Mesothelial cell of epicardium (in vitro differentiated cells): ENCODE measurements around the gene GATA5. TPM values are rescaled to one million over a fixed set of nuclear protein-coding genes. Genes with fewer than 3 reads are reported as not detected.
"Not testable (repeated sequence)": the region's sequence is repeated elsewhere in the genome, so short reads cannot be mapped to it uniquely, and the experiment has no call there.

Experiments
- DNase-seq, 2 experiments: peaks; one replicate each; pipeline ENCODE4 v3.0.0; 2021; ENCODE audit warnings: low spot score in 2 of 2; ENCODE audit not compliant: unreplicated experiment in 2 of 2
- H3K27ac Mint-ChIP-seq: 2 replicates; pipeline ENCODE4 v1.8.0; 2021; ENCODE audit warnings: mixed read lengths
- H3K27me3 Mint-ChIP-seq: 2 replicates; pipeline ENCODE4 v1.8.0; 2021; ENCODE audit warnings: low read depth, mixed read lengths
- H3K36me3 Mint-ChIP-seq: 2 replicates; pipeline ENCODE4 v1.8.0; 2021; ENCODE audit warnings: mixed read lengths
- H3K4me1 Mint-ChIP-seq: 2 replicates; pipeline ENCODE4 v1.8.0; 2021; ENCODE audit warnings: mixed read lengths
- H3K4me3 Mint-ChIP-seq: 2 replicates; pipeline ENCODE4 v1.8.0; 2021; ENCODE audit warnings: mild to moderate bottlenecking, moderate library complexity, mixed read lengths
- H3K9me3 Mint-ChIP-seq: 2 replicates; pipeline ENCODE4 v1.8.0; 2021; ENCODE audit warnings: mixed read lengths
- total RNA-seq: library from RNA; stranded (reverse); gene quantifications from 3 replicates; pipeline ENCODE4 v1.2.1, GENCODE V29; 2021
- TF ChIP-seq, protein P1 (sequence below): fragments of 200-600 bp; sonication (generic); IDR thresholded peaks from one replicate; pipeline ENCODE4 v1.5.0; 2021; ENCODE audit warnings: antibody characterized with exemption; ENCODE audit not compliant: unreplicated experiment

The GATA5 gene
- total RNA-seq, 1 donor from 2014 or later = 27.5 TPM

DNA sequence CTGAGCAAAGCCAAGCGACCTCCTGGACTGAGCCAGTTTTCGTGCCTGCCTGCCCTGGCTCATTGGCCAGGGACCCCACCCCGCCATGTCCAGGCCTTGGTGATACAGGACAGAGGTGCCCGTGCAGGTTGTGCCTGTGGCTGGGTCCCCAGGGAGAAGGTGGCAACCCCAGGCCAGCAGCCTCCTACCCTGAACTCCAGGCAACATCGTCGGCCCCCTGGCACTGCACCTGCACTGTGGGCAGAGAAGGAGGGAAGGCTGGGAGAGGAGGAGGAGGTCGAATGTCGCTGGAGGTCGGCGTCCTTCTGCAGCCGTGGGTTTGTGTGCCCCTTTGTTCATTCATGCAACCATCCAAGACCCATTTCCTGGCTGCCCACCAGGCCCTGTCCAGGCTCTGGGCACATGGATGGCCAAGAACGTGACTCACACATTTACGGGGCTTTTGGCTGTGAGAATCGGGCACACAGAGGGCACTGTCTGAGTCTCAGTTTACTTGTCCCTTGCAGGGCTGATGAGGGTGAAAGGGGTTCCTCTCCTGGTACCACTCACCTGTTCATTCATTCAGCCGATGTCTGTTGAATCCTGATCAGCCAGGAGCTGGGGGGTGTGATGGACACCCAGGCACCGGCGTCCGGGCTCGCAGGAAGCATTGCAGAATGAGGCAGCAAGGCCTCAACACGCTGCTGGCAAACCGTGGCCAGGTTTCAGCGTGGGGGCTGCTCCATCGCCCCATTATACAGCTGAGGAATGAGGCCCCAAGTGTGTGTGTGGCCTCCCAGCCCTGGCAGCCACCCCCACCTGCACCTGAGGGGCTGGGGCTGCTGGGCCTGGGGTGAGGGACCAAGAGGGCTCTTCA is 46.1 kb downstream of the GATA5 start:
- H3K4me1 Mint-ChIP-seq = peaks cover 62% of the 10 kb centered on the region
- TF ChIP-seq, protein P1, sequence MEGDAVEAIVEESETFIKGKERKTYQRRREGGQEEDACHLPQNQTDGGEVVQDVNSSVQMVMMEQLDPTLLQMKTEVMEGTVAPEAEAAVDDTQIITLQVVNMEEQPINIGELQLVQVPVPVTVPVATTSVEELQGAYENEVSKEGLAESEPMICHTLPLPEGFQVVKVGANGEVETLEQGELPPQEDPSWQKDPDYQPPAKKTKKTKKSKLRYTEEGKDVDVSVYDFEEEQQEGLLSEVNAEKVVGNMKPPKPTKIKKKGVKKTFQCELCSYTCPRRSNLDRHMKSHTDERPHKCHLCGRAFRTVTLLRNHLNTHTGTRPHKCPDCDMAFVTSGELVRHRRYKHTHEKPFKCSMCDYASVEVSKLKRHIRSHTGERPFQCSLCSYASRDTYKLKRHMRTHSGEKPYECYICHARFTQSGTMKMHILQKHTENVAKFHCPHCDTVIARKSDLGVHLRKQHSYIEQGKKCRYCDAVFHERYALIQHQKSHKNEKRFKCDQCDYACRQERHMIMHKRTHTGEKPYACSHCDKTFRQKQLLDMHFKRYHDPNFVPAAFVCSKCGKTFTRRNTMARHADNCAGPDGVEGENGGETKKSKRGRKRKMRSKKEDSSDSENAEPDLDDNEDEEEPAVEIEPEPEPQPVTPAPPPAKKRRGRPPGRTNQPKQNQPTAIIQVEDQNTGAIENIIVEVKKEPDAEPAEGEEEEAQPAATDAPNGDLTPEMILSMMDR = no peak
- H3K9me3 Mint-ChIP-seq = no peaks in the 10 kb centered on the region
- no peak for DNase-seq
- no peak overlapping the region for H3K4me3 Mint-ChIP-seq
- no peaks in the 10 kb centered on the region for H3K36me3 Mint-ChIP-seq
- no peak overlapping the region for H3K27ac Mint-ChIP-seq
- H3K27me3 Mint-ChIP-seq = no peaks in the 10 kb centered on the region

DNA sequence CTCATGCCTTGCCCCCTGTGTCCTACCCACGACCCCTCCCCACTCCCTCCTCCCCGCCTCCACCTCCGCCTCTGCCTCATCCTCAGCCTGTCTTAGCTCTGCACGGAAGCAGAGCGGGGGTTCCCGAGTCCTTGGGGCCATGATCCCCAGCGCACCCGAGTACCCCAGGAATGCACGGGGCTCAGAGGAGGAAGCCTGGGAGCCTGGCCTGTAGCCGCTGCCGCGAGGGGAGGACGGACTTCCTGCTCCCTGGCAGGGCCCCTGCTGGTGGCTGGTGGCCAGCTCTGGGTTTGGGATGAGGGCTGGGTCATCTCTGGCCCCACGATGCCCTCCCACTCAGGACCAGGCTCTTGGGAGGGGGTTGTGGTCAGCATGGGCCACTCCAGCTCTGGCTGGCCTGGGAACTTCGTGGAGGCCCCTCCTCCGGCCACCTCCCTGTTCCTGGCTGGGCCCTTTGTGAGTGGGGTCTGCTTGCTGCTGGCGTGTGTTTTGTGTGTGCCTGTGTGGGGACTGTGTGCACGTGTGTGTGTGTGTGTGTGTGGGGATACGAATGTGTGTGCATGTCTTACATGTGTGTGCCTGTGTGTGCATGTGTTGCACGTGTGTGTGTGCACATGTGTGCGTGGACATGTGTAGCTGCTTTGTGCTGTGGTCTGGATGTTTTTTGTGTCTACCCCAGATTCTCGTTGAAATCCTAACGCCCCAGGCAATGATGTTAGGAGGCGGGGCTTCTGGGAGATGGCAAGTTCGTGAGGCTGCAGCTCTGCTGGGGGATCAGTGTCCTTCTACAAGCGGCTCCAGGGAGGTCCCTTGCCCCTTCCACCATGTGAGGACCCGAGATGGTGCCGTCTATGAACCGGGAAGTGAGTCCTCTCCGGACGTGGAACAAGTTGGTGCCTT is 47.1 kb downstream of the GATA5 start:
- H3K36me3 Mint-ChIP-seq = no peaks in the 10 kb centered on the region
- H3K27me3 Mint-ChIP-seq = no peaks in the 10 kb centered on the region
- peak overlapping the region; percentile 39 for H3K4me3 Mint-ChIP-seq
- TF ChIP-seq, protein P1 = no peak
- H3K4me1 Mint-ChIP-seq = peaks cover 57% of the 10 kb centered on the region
- no peaks in the 10 kb centered on the region for H3K9me3 Mint-ChIP-seq
- H3K27ac Mint-ChIP-seq = peak overlapping the region; percentile 91
- DNase-seq = no peak

DNA sequence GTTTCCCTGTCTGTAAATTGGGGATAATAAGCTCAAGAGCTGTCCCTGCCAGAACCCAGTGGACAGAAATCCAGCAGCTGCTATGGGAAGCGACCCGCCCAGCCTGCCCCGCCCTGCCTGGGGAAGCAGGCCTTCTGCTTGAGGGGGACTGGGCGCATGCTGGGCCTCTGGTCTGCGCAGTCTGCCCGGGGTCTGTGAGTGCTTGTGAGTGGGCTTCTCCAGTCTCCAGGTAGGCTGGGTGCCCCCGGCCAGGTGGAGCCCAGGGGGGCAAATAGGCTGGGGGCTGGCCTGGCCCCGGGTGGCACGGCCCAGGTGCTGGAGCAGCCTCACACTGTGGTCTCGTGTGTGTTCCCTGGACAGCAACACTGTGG is 47.8 kb downstream of the GATA5 start:
- Mint-ChIP-seq H3K4me3 (no peak overlapping the region), H3K27me3 (no peaks in the 10 kb centered on the region), H3K9me3 (no peaks in the 10 kb centered on the region), H3K4me1 (peaks cover 58% of the 10 kb centered on the region), H3K27ac (peak overlapping the region; percentile 16), H3K36me3 (no peaks in the 10 kb centered on the region)
- TF ChIP-seq, protein P1 = no peak
- DNase-seq = no peak

DNA sequence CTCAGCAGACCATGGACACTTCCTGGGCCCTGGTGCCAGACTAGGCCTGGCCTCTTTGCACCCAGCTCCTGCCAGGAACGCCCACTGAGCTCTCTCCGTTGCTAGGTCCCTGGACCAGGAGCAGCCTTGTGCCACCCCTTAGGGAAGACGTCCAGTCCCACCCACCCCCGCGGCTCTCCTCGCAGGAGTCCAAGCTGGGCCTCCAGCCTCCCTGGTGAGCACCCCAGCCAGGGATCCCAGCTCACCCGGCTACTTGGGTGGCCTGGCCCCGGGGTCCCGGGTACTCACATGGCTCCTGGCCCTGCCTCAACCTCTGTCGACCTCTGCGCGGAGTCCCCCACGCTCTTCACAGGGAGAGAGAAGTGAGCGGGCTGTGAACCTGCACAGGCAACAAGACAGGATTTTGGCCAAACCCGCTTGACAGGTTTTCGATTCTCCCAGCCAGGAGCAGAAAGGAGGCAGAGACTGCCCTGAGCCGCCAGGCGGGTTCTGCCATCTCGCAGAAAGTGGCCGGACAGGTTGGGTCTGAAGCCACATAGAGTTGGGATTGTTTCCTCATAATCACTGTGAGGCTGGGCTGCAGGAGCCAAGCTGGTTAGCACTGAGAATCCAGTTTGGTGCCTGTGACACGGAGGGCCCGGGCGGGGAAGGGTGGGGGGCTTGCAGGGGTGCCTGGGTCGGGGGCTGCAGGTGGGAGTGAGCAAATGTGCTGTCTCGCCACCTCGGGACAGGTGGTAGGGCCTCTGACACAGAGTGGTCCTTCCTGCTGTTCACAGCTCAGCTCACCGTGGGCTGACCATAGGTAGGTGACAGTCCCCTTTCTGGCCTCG is 48.4 kb downstream of the GATA5 start, which contains the start of gene RBBP8NL:
Gene RBBP8NL, minus strand, starts transcription at position 368 of the 830 bp plus-strand sequence. CDS start 7,892 bp downstream, outside the sequence.
- Mint-ChIP-seq H3K4me3 (peak within 1 kb of the TSS; percentile 66), H3K9me3 (no peaks in the 10 kb centered on the region), H3K4me1 (peaks cover 60% of the 10 kb centered on the region), H3K27ac (peak within 1 kb of the TSS; percentile 91), H3K27me3 (no peaks in the 10 kb centered on the region), H3K36me3 (no peaks in the 10 kb centered on the region)
- TF ChIP-seq, protein P1 = no peak
- DNase-seq = peak; percentile 78 to 89

DNA sequence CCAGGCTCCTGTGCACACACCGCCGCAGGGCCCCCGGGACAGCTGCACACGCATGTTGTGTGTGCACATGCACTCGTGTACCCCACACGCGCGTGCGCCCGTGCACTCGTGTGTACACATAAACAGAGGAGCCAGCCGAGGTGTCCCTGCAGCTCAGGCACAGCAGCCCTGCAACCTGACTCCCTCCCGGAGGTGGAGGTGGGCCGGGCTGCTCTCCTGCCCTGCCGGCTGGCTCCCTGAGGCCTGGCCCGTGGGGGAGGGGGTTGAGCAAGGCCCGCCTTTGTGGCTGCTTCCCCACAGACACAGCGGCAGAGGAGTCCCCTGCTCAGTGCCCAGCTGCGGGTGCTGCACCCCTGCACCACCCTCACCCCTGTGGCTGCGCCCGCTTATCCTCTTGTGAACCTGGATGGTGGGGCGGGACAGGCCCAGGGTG is 49.1 kb downstream of the GATA5 start:
- peak overlapping the region; percentile 88 for H3K27ac Mint-ChIP-seq
- TF ChIP-seq, protein P1 = no peak
- DNase-seq = peak in 1 of 2 experiments; percentile 64

DNA sequence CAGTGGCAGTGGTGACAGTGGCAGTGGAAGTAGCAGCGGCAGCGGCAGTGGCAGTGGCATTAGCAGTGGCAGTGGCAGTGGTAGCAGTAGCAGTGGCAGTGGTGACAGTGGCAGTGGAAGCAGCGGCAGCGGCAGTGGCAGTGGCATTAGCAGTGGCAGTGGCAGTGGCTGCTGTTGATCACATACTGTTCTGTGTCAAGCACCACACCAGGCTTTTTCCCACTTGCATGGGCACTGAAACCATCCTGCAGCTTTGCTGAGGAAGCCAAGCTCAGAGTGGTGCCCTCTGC is 49.8 kb downstream of the GATA5 start:
- not testable (repeated sequence) for H3K27me3 Mint-ChIP-seq, H3K9me3 Mint-ChIP-seq, H3K27ac Mint-ChIP-seq, H3K36me3 Mint-ChIP-seq, DNase-seq
- Mint-ChIP-seq H3K4me3 (peak overlapping the region; percentile 66), H3K4me1 (peaks cover 53% of the 10 kb centered on the region)

More for the DNA sequence above, 49.1 kb downstream of the GATA5 start:
- Mint-ChIP-seq H3K36me3 (no peaks in the 10 kb centered on the region), H3K9me3 (no peaks in the 10 kb centered on the region), H3K27me3 (no peaks in the 10 kb centered on the region), H3K4me1 (peaks cover 60% of the 10 kb centered on the region), H3K4me3 (peak overlapping the region; percentile 66)
